Measurements from ENCODE around the gene C17orf75.

- no peak for TF ChIP-seq EZH2 (IDR thresholded peaks at IDR 0.05; ENCODE audit: borderline replicate concordance)
- TF ChIP-seq, protein P1, sequence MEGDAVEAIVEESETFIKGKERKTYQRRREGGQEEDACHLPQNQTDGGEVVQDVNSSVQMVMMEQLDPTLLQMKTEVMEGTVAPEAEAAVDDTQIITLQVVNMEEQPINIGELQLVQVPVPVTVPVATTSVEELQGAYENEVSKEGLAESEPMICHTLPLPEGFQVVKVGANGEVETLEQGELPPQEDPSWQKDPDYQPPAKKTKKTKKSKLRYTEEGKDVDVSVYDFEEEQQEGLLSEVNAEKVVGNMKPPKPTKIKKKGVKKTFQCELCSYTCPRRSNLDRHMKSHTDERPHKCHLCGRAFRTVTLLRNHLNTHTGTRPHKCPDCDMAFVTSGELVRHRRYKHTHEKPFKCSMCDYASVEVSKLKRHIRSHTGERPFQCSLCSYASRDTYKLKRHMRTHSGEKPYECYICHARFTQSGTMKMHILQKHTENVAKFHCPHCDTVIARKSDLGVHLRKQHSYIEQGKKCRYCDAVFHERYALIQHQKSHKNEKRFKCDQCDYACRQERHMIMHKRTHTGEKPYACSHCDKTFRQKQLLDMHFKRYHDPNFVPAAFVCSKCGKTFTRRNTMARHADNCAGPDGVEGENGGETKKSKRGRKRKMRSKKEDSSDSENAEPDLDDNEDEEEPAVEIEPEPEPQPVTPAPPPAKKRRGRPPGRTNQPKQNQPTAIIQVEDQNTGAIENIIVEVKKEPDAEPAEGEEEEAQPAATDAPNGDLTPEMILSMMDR (IDR thresholded peaks at IDR 0.05; ENCODE audit: poor library complexity), result no peak
Observed at GRCh38 chr17:32317353-32317752, 24.6 kb downstream of the C17orf75 start.
